GM23338 (cell line): Measurements from ENCODE around the gene TUBG2. TPM values are rescaled to one million over a fixed set of nuclear protein-coding genes. Genes with fewer than 3 reads are reported as not detected.

Experiments
- ATAC-seq: fragments of 200-7000 bp; cut with Tn5 transposase; 3 replicates; pipeline ENCODE4 v1.9.1; 2020
- DNase-seq: peaks from one replicate; pipeline ENCODE4 v3.0.0-alpha.2; 2015; ENCODE audit warnings: low spot score
- H2AFZ ChIP-seq: fragments of 200-600 bp; sonication (generic); 2 replicates; pipeline ENCODE4 v1.8.0; 2016; ENCODE audit warnings: antibody characterized with exemption, mild to moderate bottlenecking, moderate library complexity
- H3F3A ChIP-seq: fragments of 200-600 bp; sonication (generic); replicated peaks from 2 replicates; pipeline ENCODE4 v1.8.0; 2017; ENCODE audit warnings: antibody characterized with exemption, mixed run types, low read depth
- H3K27ac ChIP-seq: fragments of 200-600 bp; sonication (generic); 2 replicates; pipeline ENCODE4 v1.6.1; 2016; ENCODE audit warnings: low read depth
- H3K27me3 ChIP-seq: fragments of 200-600 bp; sonication (generic); 2 replicates; pipeline ENCODE4 v1.8.0; 2016; ENCODE audit warnings: mild to moderate bottlenecking, mixed run types, moderate library complexity; ENCODE audit not compliant: insufficient read depth
- H3K36me3 ChIP-seq: fragments of 200-600 bp; sonication (generic); 2 replicates; pipeline ENCODE4 v1.8.0; 2016; ENCODE audit warnings: mild to moderate bottlenecking; ENCODE audit not compliant: insufficient read depth
- H3K4me1 ChIP-seq: fragments of 200-600 bp; sonication (generic); 2 replicates; pipeline ENCODE4 v1.8.0; 2016; ENCODE audit warnings: mild to moderate bottlenecking, moderate library complexity; ENCODE audit not compliant: insufficient read depth
- H3K4me2 ChIP-seq: fragments of 200-600 bp; sonication (generic); 2 replicates; pipeline ENCODE4 v1.7.1; 2017; ENCODE audit warnings: mixed run types
- H3K4me3 ChIP-seq: fragments of 200-600 bp; sonication (generic); 2 replicates; pipeline ENCODE4 v1.6.1; 2016; ENCODE audit warnings: mixed run types
- H3K79me2 ChIP-seq: fragments of 200-600 bp; sonication (generic); replicated peaks from 2 replicates; pipeline ENCODE4 v1.8.0; 2017; ENCODE audit warnings: mild to moderate bottlenecking; ENCODE audit not compliant: insufficient read depth
- H3K9me2 ChIP-seq: fragments of 200-600 bp; sonication (generic); 2 replicates; pipeline ENCODE4 v1.8.0; 2017; ENCODE audit not compliant: insufficient read depth
- H4K20me1 ChIP-seq: fragments of 200-600 bp; sonication (generic); replicated peaks from 2 replicates; pipeline ENCODE4 v1.8.0; 2017; ENCODE audit warnings: mild to moderate bottlenecking; ENCODE audit not compliant: insufficient read depth
- H3K27ac Mint-ChIP-seq: 2 replicates; pipeline ENCODE4 v1.8.0; 2020; ENCODE audit warnings: inconsistent platforms, mild to moderate bottlenecking, moderate library complexity, mixed read lengths
- H3K27me3 Mint-ChIP-seq: 3 replicates; pipeline ENCODE4 v1.8.0; 2022; ENCODE audit warnings: low read depth, mild to moderate bottlenecking, moderate library complexity, mixed read lengths, inconsistent platforms; ENCODE audit not compliant: insufficient read depth, poor library complexity
- H3K36me3 Mint-ChIP-seq: 3 replicates; pipeline ENCODE4 v1.8.0; 2021; ENCODE audit warnings: low read depth, mild to moderate bottlenecking, inconsistent platforms, moderate library complexity, mixed read lengths
- H3K4me1 Mint-ChIP-seq: 3 replicates; pipeline ENCODE4 v1.8.0; 2020; ENCODE audit warnings: mild to moderate bottlenecking, inconsistent platforms, mixed read lengths
- H3K4me3 Mint-ChIP-seq: 3 replicates; pipeline ENCODE4 v1.8.0; 2021; ENCODE audit warnings: moderate library complexity, mild to moderate bottlenecking, inconsistent platforms, mixed read lengths
- H3K9me3 Mint-ChIP-seq: 3 replicates; pipeline ENCODE4 v1.8.0; 2020; ENCODE audit warnings: moderate library complexity, mild to moderate bottlenecking, inconsistent platforms, mixed read lengths
- CREB1 ChIP-seq: fragments of 250-450 bp; sonication (Bioruptor Pico); IDR thresholded peaks from 2 replicates; pipeline ENCODE4 v1.5.0; 2020; ENCODE audit warnings: low read depth, mild to moderate bottlenecking, moderate library complexity
- CTCF ChIP-seq, 2 experiments: fragments of 200-600 bp in 1 of 2; sonication (generic) in 1 of 2; conservative IDR thresholded peaks; 2 replicates each; pipeline versions ENCODE4 v1.5.1 to v1.6.1; 2016 to 2017; ENCODE audit warnings: antibody characterized with exemption in 2 of 2, low read depth in 2 of 2, mild to moderate bottlenecking in 2 of 2, moderate library complexity in 1 of 2
- NANOG ChIP-seq: IDR thresholded peaks from 2 replicates; pipeline ENCODE4 v1.6.1; 2016; ENCODE audit warnings: antibody characterized with exemption, borderline replicate concordance
- POLR2AphosphoS5 ChIP-seq: IDR thresholded peaks from 2 replicates; pipeline ENCODE4 v1.6.1; 2016; ENCODE audit warnings: antibody characterized with exemption, low read depth
- REST ChIP-seq: IDR thresholded peaks from one replicate; pipeline ENCODE4 v1.6.1; 2018; ENCODE audit warnings: antibody characterized with exemption; ENCODE audit not compliant: unreplicated experiment
- STAT1 ChIP-seq: IDR thresholded peaks from one replicate; pipeline ENCODE4 v1.6.1; 2016; ENCODE audit warnings: antibody characterized with exemption; ENCODE audit not compliant: unreplicated experiment
- ZNF331 ChIP-seq: fragments of 250-450 bp; sonication (Bioruptor Pico); IDR thresholded peaks from 2 replicates; pipeline ENCODE4 v1.5.0; 2020; ENCODE audit warnings: low read depth, mild to moderate bottlenecking, moderate library complexity
- ZNF462 ChIP-seq: fragments of 250-450 bp; sonication (Bioruptor Pico); IDR thresholded peaks from 2 replicates; pipeline ENCODE4 v1.5.0; 2020; ENCODE audit warnings: mild to moderate bottlenecking, moderate library complexity
- polyA plus RNA-seq: library from polyadenylated mRNA; unstranded; fragments of >200 nt; fragmentation: Nextera tagmentation; extraction: Ambion mirVana; gene quantifications from 2 replicates; pipeline ENCODE4 v1.2.1, GENCODE V29; 2016
- total RNA-seq: library from RNA; depleted of rRNA; stranded (reverse); fragments of >200 nt; shearing (Covaris generic); gene quantifications from 2 replicates; pipeline ENCODE4 v1.2.3, GENCODE V29; 2014

The TUBG2 gene
- total and polyA plus RNA-seq, 2 experiments from 2014 or later: 18.2 to 19.0 TPM

GRCh38 chr17:42632949-42633444 is 26.1 kb upstream of the TUBG2 start:
- ATAC-seq (no peak), DNase-seq (no peak)
- H3K4me1 Mint-ChIP-seq: no peaks in the 10 kb centered on the region
- H3K9me3 Mint-ChIP-seq: no peaks in the 10 kb centered on the region
- Histone ChIP-seq H3K4me2 (no peak overlapping the region), H4K20me1 (no peaks in the 10 kb centered on the region), H3F3A (no peaks in the 10 kb centered on the region), H3K27ac (0 out of 2 replicates have a peak overlapping the region, but pooled peaks have one; percentile 47), H3K79me2 (no peaks in the 10 kb centered on the region), H3K27me3 (no peaks in the 10 kb centered on the region), H3K36me3 (no peaks in the 10 kb centered on the region), H2AFZ (no peak overlapping the region), H3K4me3 (no peak overlapping the region), H3K9me2 (no peaks in the 10 kb centered on the region), H3K4me1 (no peaks in the 10 kb centered on the region)
- TF ChIP-seq NANOG (no peak), CTCF (conservative IDR thresholded peaks at IDR 0.05; ENCODE audit: low read depth in 2 of 2) (no peak), REST (no peak), POLR2AphosphoS5 (no peak), ZNF462 (CRISPR knock-in tag) (no peak), CREB1 (CRISPR knock-in tag) (no peak), STAT1 (no peak), ZNF331 (CRISPR knock-in tag) (no peak)
- peaks cover 1% of the 10 kb centered on the region for H3K27me3 Mint-ChIP-seq
- H3K27ac Mint-ChIP-seq: no peak overlapping the region
- H3K36me3 Mint-ChIP-seq: no peaks in the 10 kb centered on the region
- no peak overlapping the region for H3K4me3 Mint-ChIP-seq
